Mesenchymal stem cell (in vitro differentiated cells and primary cell): ENCODE measurements around the gene ACYP2.

Experiments
- DNase-seq: peaks from one replicate; pipeline ENCODE4 v3.0.0-alpha.2; 2013
- H2AFZ ChIP-seq: one replicate; pipeline ENCODE4 v1.6.1; 2013; ENCODE audit warnings: low read depth, mild to moderate bottlenecking, control low read depth, inconsistent platforms, low read length, moderate library complexity
- H2AK5ac ChIP-seq: 2 replicates; pipeline ENCODE4 v1.6.1; 2013; ENCODE audit warnings: low read length, moderate library complexity, mild to moderate bottlenecking, inconsistent platforms; ENCODE audit not compliant: severe bottlenecking
- H2BK120ac ChIP-seq: one replicate; pipeline ENCODE4 v1.6.1; 2013; ENCODE audit warnings: low read depth, mild to moderate bottlenecking, inconsistent platforms, low read length, moderate library complexity
- H2BK12ac ChIP-seq, 2 experiments: one replicate each; pipeline ENCODE4 v1.6.1; 2013; ENCODE audit warnings: inconsistent platforms in 2 of 2, low read length in 2 of 2, mild to moderate bottlenecking in 2 of 2, moderate library complexity in 2 of 2, control low read depth in 1 of 2
- H2BK15ac ChIP-seq: one replicate; pipeline ENCODE4 v1.6.1; 2013; ENCODE audit warnings: mild to moderate bottlenecking, low read depth, inconsistent platforms; ENCODE audit not compliant: poor library complexity, severe bottlenecking
- H2BK5ac ChIP-seq: 2 replicates; pipeline ENCODE4 v1.6.1; 2013; ENCODE audit warnings: low read depth, mild to moderate bottlenecking, low read length, control low read depth, inconsistent platforms; ENCODE audit not compliant: poor library complexity, severe bottlenecking
- H3K14ac ChIP-seq, 2 experiments: one replicate each; pipeline ENCODE4 v1.6.1; 2013; ENCODE audit warnings: inconsistent platforms in 2 of 2, low read length in 2 of 2, control low read depth in 1 of 2, mild to moderate bottlenecking in 1 of 2, moderate library complexity in 1 of 2
- H3K18ac ChIP-seq, 2 experiments: one replicate each; pipeline ENCODE4 v1.6.1; 2013; ENCODE audit warnings: inconsistent platforms in 2 of 2, low read length in 2 of 2, control low read depth in 1 of 2, low read depth in 1 of 2, mild to moderate bottlenecking in 1 of 2
- H3K23ac ChIP-seq, 2 experiments: one replicate each; pipeline ENCODE4 v1.6.1; 2013; ENCODE audit warnings: inconsistent platforms in 2 of 2, low read length in 2 of 2, mild to moderate bottlenecking in 2 of 2, moderate library complexity in 2 of 2, control low read depth in 1 of 2
- H3K27ac ChIP-seq: 2 replicates; pipeline ENCODE4 v1.5.1; 2013; ENCODE audit warnings: mild to moderate bottlenecking, moderate library complexity, low read length, control low read depth, inconsistent platforms; ENCODE audit not compliant: poor library complexity, severe bottlenecking
- H3K27me3 ChIP-seq, 2 experiments: 2 replicates each; pipeline versions ENCODE4 v1.6.1 to v1.7.0; 2013; ENCODE audit warnings: low read length in 2 of 2, mild to moderate bottlenecking in 2 of 2, moderate library complexity in 2 of 2, control low read depth in 1 of 2, inconsistent platforms in 1 of 2; ENCODE audit not compliant: control insufficient read depth in 1 of 2, insufficient read depth in 1 of 2
- H3K36me3 ChIP-seq, 2 experiments: 2 replicates each; pipeline versions ENCODE4 v1.6.1 to v1.7.0; 2013; ENCODE audit warnings: low read length in 2 of 2, control low read depth in 1 of 2, inconsistent platforms in 1 of 2, low read depth in 1 of 2, mild to moderate bottlenecking in 1 of 2; ENCODE audit not compliant: insufficient read depth in 2 of 2, control insufficient read depth in 1 of 2
- H3K4ac ChIP-seq, 2 experiments: one replicate each; pipeline ENCODE4 v1.6.1; 2013; ENCODE audit warnings: inconsistent platforms in 2 of 2, low read length in 2 of 2, mild to moderate bottlenecking in 2 of 2, moderate library complexity in 2 of 2, control low read depth in 1 of 2, low read depth in 1 of 2
- H3K4me1 ChIP-seq: 2 replicates; pipeline ENCODE4 v1.6.1; 2013; ENCODE audit warnings: low read depth, low read length, control low read depth; ENCODE audit not compliant: control insufficient read depth, insufficient read depth
- H3K4me2 ChIP-seq: 2 replicates; pipeline ENCODE4 v1.6.1; 2013; ENCODE audit warnings: low read length, mild to moderate bottlenecking, inconsistent platforms; ENCODE audit not compliant: poor library complexity, severe bottlenecking
- H3K4me3 ChIP-seq, 2 experiments: 2 replicates each; pipeline versions ENCODE4 v1.5.1 to v1.7.0; 2013; ENCODE audit warnings: low read length in 2 of 2, mild to moderate bottlenecking in 2 of 2, control low read depth in 1 of 2, low read depth in 1 of 2; ENCODE audit not compliant: insufficient read depth in 1 of 2
- H3K79me1 ChIP-seq: replicated peaks from 2 replicates; pipeline ENCODE4 v1.6.1; 2013; ENCODE audit warnings: mild to moderate bottlenecking, control low read depth, low read length, inconsistent platforms; ENCODE audit not compliant: poor library complexity, severe bottlenecking
- H3K9ac ChIP-seq: 2 replicates; pipeline ENCODE4 v1.7.0; 2013; ENCODE audit warnings: mild to moderate bottlenecking, low read length, moderate library complexity
- H3K9me3 ChIP-seq: 2 replicates; pipeline ENCODE4 v1.7.0; 2013; ENCODE audit warnings: mild to moderate bottlenecking, low read length; ENCODE audit not compliant: control insufficient read depth
- H4K8ac ChIP-seq: one replicate; pipeline ENCODE4 v1.6.1; 2013; ENCODE audit warnings: inconsistent platforms, mild to moderate bottlenecking, low read length, moderate library complexity
- H4K91ac ChIP-seq: one replicate; pipeline ENCODE4 v1.6.1; 2013; ENCODE audit warnings: mild to moderate bottlenecking, low read length, inconsistent platforms
- WGBS: methylation state at CpG from one replicate; pipeline ENCODE4 v1.1.7; 2013; ENCODE audit warnings: mixed read lengths; 5-methylcytosine and 5-hydroxymethylcytosine counted together

Gene ACYP2

DNA sequence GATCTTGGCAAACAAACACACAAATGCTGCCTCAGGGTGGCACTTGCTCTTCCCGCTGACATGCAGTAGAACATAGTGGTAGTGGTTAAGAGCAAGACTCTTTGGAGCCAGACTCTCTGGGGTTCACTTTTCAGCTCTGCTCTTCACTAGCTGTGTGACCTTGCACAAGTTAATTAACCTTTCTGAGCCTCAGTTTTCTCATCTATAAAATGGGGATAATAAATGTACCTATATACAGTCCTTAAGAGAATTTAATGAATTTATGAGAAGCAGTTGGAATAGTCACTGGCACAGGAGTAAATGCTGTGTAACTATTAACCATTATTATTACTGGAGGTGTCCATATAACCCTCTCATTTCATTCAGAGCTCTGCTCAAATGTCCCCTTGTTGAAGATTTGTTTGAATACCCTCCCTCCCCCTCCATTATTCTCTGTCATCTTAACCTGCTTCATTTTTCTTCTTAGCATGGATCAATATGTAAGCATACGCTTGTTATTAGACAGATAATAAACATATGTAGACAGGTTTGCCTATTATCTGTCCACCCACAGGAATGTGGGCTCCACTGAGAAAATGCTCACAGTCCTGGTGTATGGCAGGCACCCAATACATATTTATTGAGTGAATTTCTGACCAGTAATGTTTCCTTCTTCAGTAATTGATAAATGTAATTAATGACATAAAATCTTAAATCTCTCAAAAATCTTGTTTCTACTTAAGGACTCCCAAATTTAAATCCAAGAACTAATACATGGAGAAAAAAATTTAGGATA, 76.1 kb downstream of the ACYP2 start:
- Histone ChIP-seq H3K9me3 (no peaks in the 10 kb centered on the region), H2BK120ac (no peak overlapping the region), H2BK15ac (no peak overlapping the region), H4K91ac (no peak overlapping the region), H3K79me1 (no peaks in the 10 kb centered on the region), H3K4ac (no peak overlapping the region), H3K9ac (no peak overlapping the region), H2AFZ (no peak overlapping the region), H3K27ac (no peak overlapping the region), H3K23ac (no peak overlapping the region), H3K4me1 (no peaks in the 10 kb centered on the region), H3K14ac (no peak overlapping the region), H3K4me3 (no peak overlapping the region), H2BK5ac (no peak overlapping the region), H3K4me2 (no peak overlapping the region), H4K8ac (no peak overlapping the region), H2BK12ac (peak overlapping the region in 1 of 2 experiments; percentile 21), H3K18ac (no peak overlapping the region), H3K27me3 (no peaks in the 10 kb centered on the region), H3K36me3 (no peaks in the 10 kb centered on the region), H2AK5ac (no peak overlapping the region)
- WGBS: 100% methylated on average over 1 of the region's 2 CpGs
- DNase-seq: no peak

GRCh38 chr2:54194761-54195750, 79.6 kb downstream of the ACYP2 start:
- no peak overlapping the region for H3K4me3 ChIP-seq
- no peak overlapping the region for H4K8ac ChIP-seq
- no peaks in the 10 kb centered on the region for H3K4me1 ChIP-seq
- no peak overlapping the region for H3K27ac ChIP-seq
- H3K9me3 ChIP-seq: no peaks in the 10 kb centered on the region
- H3K14ac ChIP-seq: no peak overlapping the region
- peak overlapping the region; percentile 39 for H2BK15ac ChIP-seq
- WGBS: 92% methylated on average over 6 of the region's 8 CpGs
- no peak overlapping the region for H3K18ac ChIP-seq
- H3K9ac ChIP-seq: no peak overlapping the region
- no peaks in the 10 kb centered on the region for H3K36me3 ChIP-seq
- H3K4me2 ChIP-seq: no peak overlapping the region
- no peak overlapping the region for H2AFZ ChIP-seq
- no peak overlapping the region for H4K91ac ChIP-seq
- H2BK120ac ChIP-seq: no peak overlapping the region
- no peak overlapping the region for H2BK12ac ChIP-seq
- H2AK5ac ChIP-seq: no peak overlapping the region
- DNase-seq: no peak
- H3K27me3 ChIP-seq: no peaks in the 10 kb centered on the region
- no peak overlapping the region for H2BK5ac ChIP-seq
- H3K79me1 ChIP-seq: no peaks in the 10 kb centered on the region
- H3K4ac ChIP-seq: no peak overlapping the region
- no peak overlapping the region for H3K23ac ChIP-seq

- H3K14ac ChIP-seq: no peak overlapping the region
- H2BK120ac ChIP-seq: peak overlapping the region; percentile 8
- DNase-seq: no peak
- H3K4me1 ChIP-seq: no peaks in the 10 kb centered on the region
- H2BK15ac ChIP-seq: no peak overlapping the region
- WGBS: 96% methylated on average over 4 of the region's 5 CpGs
- H3K79me1 ChIP-seq: no peaks in the 10 kb centered on the region
- no peak overlapping the region for H3K4me2 ChIP-seq
- no peak overlapping the region for H2AFZ ChIP-seq
- H3K4ac ChIP-seq: no peak overlapping the region
- no peaks in the 10 kb centered on the region for H3K27me3 ChIP-seq
- no peaks in the 10 kb centered on the region for H3K9me3 ChIP-seq
- no peak overlapping the region for H3K18ac ChIP-seq
- no peak overlapping the region for H3K23ac ChIP-seq
- no peak overlapping the region for H4K8ac ChIP-seq
- no peak overlapping the region for H2BK12ac ChIP-seq
- no peak overlapping the region for H3K4me3 ChIP-seq
- H2AK5ac ChIP-seq: no peak overlapping the region
- no peak overlapping the region for H4K91ac ChIP-seq
- H3K27ac ChIP-seq: no peak overlapping the region
- H3K9ac ChIP-seq: no peak overlapping the region
- H2BK5ac ChIP-seq: no peak overlapping the region
- H3K36me3 ChIP-seq: no peaks in the 10 kb centered on the region
Observed at GRCh38 chr2:54196646-54197045, 81.2 kb downstream of the ACYP2 start.

DNA sequence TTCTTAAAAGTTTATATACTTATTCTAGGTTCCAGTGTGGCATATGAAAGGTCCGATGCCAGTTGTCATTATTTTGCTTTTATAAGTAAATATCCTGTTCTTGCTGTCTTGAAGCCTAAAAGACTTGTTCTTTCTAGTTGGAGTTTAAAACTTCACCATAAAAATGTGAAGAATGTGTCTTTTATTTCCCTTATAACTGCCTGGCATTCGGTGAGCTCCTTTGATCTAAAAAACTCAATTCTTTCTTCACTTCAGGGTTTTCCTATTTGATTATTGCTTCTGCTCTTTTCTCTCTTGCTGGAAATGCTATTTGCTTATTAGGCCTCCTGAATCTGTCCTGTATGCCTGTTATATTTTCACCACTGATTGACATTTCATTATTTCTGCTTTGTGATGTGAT, 89.1 kb downstream of the ACYP2 start:
- Histone ChIP-seq H3K23ac (no peak overlapping the region), H2AFZ (no peak overlapping the region), H3K14ac (no peak overlapping the region), H3K36me3 (no peaks in the 10 kb centered on the region), H3K9me3 (no peaks in the 10 kb centered on the region), H2BK5ac (no peak overlapping the region), H3K4me1 (peaks cover 1% of the 10 kb centered on the region), H2BK120ac (no peak overlapping the region), H2BK15ac (no peak overlapping the region), H3K4me3 (no peak overlapping the region), H4K91ac (no peak overlapping the region), H3K18ac (no peak overlapping the region), H2AK5ac (no peak overlapping the region), H3K4me2 (no peak overlapping the region), H2BK12ac (no peak overlapping the region), H3K9ac (no peak overlapping the region), H3K4ac (no peak overlapping the region), H3K27ac (peak overlapping the region; percentile 45), H3K79me1 (no peaks in the 10 kb centered on the region), H4K8ac (no peak overlapping the region), H3K27me3 (no peaks in the 10 kb centered on the region)
- DNase-seq: no peak
- WGBS: 54% methylated on average over 1 of the region's 2 CpGs
